ENCODE measurements around the gene PCNT.

Gene PCNT

GRCh38 chr21:46388896-46389295 lies 64.9 kb downstream of the PCNT start:
- H2AFZ ChIP-seq (ENCODE audit: low read depth, low read length, severe bottlenecking), result no peak overlapping the region
- no peak overlapping the region for H3K4me3 ChIP-seq (ENCODE audit: insufficient read depth, low read length, poor library complexity, severe bottlenecking)
- H3K27ac ChIP-seq (ENCODE audit: low read depth, low read length), result no peak overlapping the region
- no peaks in the 10 kb centered on the region for H3K9me2 ChIP-seq (replicated peaks; ENCODE audit: insufficient read depth, low read length)
- H4K20me1 ChIP-seq (ENCODE audit: low read depth, low read length), result no peaks in the 10 kb centered on the region
- no peak overlapping the region for H3K4me2 ChIP-seq (ENCODE audit: low read depth, low read length, poor library complexity, severe bottlenecking)
- no peaks in the 10 kb centered on the region; the same call in 1 of the 2 replicates for H3K79me2 ChIP-seq (ENCODE audit: insufficient read depth, low read length)
- no peaks in the 10 kb centered on the region for H3K9me3 ChIP-seq (ENCODE audit: insufficient read depth, low read length)
- no peaks in the 10 kb centered on the region for H3K27me3 ChIP-seq (ENCODE audit: low read length)
- H3K36me3 ChIP-seq (ENCODE audit: low read length), result no peaks in the 10 kb centered on the region
- H3K9ac ChIP-seq (ENCODE audit: low read length), result no peak overlapping the region
- no peaks in the 10 kb centered on the region for H3F3A ChIP-seq (ENCODE audit: insufficient read depth)
- no peak for TF ChIP-seq EZH2phosphoT487 (conservative IDR thresholded peaks at IDR 0.05; ENCODE audit: low read length)
- no peak for TF ChIP-seq CTCF (IDR thresholded peaks at IDR 0.05; ENCODE audit: insufficient read depth, low read length, poor library complexity, severe bottlenecking)

- Histone ChIP-seq H3K36me3 (ENCODE audit: low read length) (no peaks in the 10 kb centered on the region), H3K9me3 (ENCODE audit: insufficient read depth, low read length) (no peaks in the 10 kb centered on the region), H3K4me3 (ENCODE audit: insufficient read depth, low read length, poor library complexity, severe bottlenecking) (no peak overlapping the region), H3K27ac (ENCODE audit: low read depth, low read length) (no peak overlapping the region), H4K20me1 (ENCODE audit: low read depth, low read length) (no peaks in the 10 kb centered on the region), H3K27me3 (ENCODE audit: low read length) (no peaks in the 10 kb centered on the region), H3K4me2 (ENCODE audit: low read depth, low read length, poor library complexity, severe bottlenecking) (no peak overlapping the region), H3K9ac (ENCODE audit: low read length) (no peak overlapping the region), H3K79me2 (ENCODE audit: insufficient read depth, low read length) (no peaks in the 10 kb centered on the region; the same call in 1 of the 2 replicates), H3K9me2 (replicated peaks; ENCODE audit: insufficient read depth, low read length) (no peaks in the 10 kb centered on the region), H3F3A (ENCODE audit: insufficient read depth) (no peaks in the 10 kb centered on the region), H2AFZ (ENCODE audit: low read depth, low read length, severe bottlenecking) (no peak overlapping the region)
- TF ChIP-seq EZH2phosphoT487 (conservative IDR thresholded peaks at IDR 0.05; ENCODE audit: low read length) (no peak), CTCF (IDR thresholded peaks at IDR 0.05; ENCODE audit: insufficient read depth, low read length, poor library complexity, severe bottlenecking) (no peak)
Observed at GRCh38 chr21:46390603-46391545, 66.9 kb downstream of the PCNT start.

DNA sequence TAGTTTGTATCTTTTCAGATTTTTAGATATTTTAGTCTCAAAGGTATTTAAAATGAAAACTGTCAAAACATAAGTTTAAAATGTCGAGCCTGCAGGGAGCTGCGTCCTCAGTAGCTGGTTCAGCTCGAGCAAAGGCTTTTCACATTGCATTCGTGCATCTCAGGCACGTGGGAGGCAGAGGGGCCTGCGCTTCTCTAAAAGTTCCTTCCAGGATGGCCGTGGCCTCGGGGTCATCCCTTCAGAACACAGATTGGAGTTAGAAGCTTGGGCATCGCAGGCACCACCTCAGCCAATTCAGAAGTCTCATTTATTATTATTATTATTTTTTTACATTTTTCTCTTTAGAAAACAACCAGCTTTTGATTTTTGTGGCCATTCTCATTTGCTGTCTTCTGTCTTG lies 67.8 kb downstream of the PCNT start:
- H2AFZ ChIP-seq (ENCODE audit: low read depth, low read length, severe bottlenecking), result no peak overlapping the region
- H3K27me3 ChIP-seq (ENCODE audit: low read length), result no peaks in the 10 kb centered on the region
- no peak overlapping the region for H3K9ac ChIP-seq (ENCODE audit: low read length)
- H3K4me3 ChIP-seq (ENCODE audit: insufficient read depth, low read length, poor library complexity, severe bottlenecking), result no peak overlapping the region
- H3K27ac ChIP-seq (ENCODE audit: low read depth, low read length), result no peak overlapping the region
- no peaks in the 10 kb centered on the region for H3F3A ChIP-seq (ENCODE audit: insufficient read depth)
- H3K9me2 ChIP-seq (replicated peaks; ENCODE audit: insufficient read depth, low read length), result no peaks in the 10 kb centered on the region
- H3K9me3 ChIP-seq (ENCODE audit: insufficient read depth, low read length), result no peaks in the 10 kb centered on the region
- no peaks in the 10 kb centered on the region for H3K36me3 ChIP-seq (ENCODE audit: low read length)
- no peak overlapping the region for H3K4me2 ChIP-seq (ENCODE audit: low read depth, low read length, poor library complexity, severe bottlenecking)
- no peaks in the 10 kb centered on the region for H4K20me1 ChIP-seq (ENCODE audit: low read depth, low read length)
- H3K79me2 ChIP-seq (ENCODE audit: insufficient read depth, low read length), result no peaks in the 10 kb centered on the region
- TF ChIP-seq EZH2phosphoT487 (conservative IDR thresholded peaks at IDR 0.05; ENCODE audit: low read length), result no peak
- no peak for TF ChIP-seq CTCF (IDR thresholded peaks at IDR 0.05; ENCODE audit: insufficient read depth, low read length, poor library complexity, severe bottlenecking)

Measured in SU-DHL-6 (cell line).